Upper lobe of left lung (tissue), 6 donors: ENCODE measurements around the gene OPN1SW. TPM values are rescaled to one million over a fixed set of nuclear protein-coding genes. Genes with fewer than 3 reads are reported as not detected.

Experiments used
- ATAC-seq, 2 donors: fragments of 200-7000 bp; cut with Tn5 transposase; one replicate each; pipeline ENCODE4 v1.9.1; 2022; ENCODE audit warnings: mild to moderate bottlenecking in 2 of 2, moderate library complexity in 2 of 2; ENCODE audit not compliant: low FRiP score in 2 of 2
- DNase-seq, 2 donors: peaks; one replicate each; pipeline ENCODE4 v3.0.0-alpha.2; 2019 to 2020
- H3K27ac ChIP-seq, 4 donors: fragments of 200-600 bp; sonication (generic); one replicate each; pipeline ENCODE4 v1.5.1; 2016 to 2019
- H3K27me3 ChIP-seq, 4 donors: fragments of 200-600 bp; sonication (generic); one replicate each; pipeline ENCODE4 v1.5.1; 2017 to 2019
- H3K36me3 ChIP-seq, 4 donors: fragments of 200-600 bp; sonication (generic); one replicate each; pipeline ENCODE4 v1.5.1; 2016 to 2019
- H3K4me1 ChIP-seq, 4 donors: fragments of 200-600 bp; sonication (generic); one replicate each; pipeline ENCODE4 v1.5.1; 2018 to 2019
- H3K4me3 ChIP-seq, 4 donors: fragments of 200-600 bp; sonication (generic); one replicate each; pipeline ENCODE4 v1.5.1; 2017 to 2019; ENCODE audit warnings: mild to moderate bottlenecking in 2 of 4, moderate library complexity in 1 of 4
- H3K9me3 ChIP-seq, 4 donors: fragments of 200-600 bp; sonication (generic); one replicate each; pipeline ENCODE4 v1.5.1; 2018 to 2019
- EP300 ChIP-seq, 4 donors: sonication (generic); formaldehyde crosslinking; IDR thresholded peaks; one replicate each; pipeline ENCODE4 v1.5.1; 2017; ENCODE audit warnings: antibody characterized with exemption in 4 of 4, control low read depth in 2 of 4
- POLR2A ChIP-seq, 4 donors: fragments of 450-650 bp; IDR thresholded peaks; one replicate each; pipeline ENCODE4 v1.5.1; 2016 to 2017; ENCODE audit warnings: antibody characterized with exemption in 4 of 4, mild to moderate bottlenecking in 2 of 4
- POLR2AphosphoS5 ChIP-seq, 2 donors: sonication (generic); formaldehyde crosslinking; IDR thresholded peaks; one replicate each; pipeline ENCODE4 v1.5.1; 2017; ENCODE audit warnings: antibody characterized with exemption in 2 of 2
- WGBS, 2 donors: methylation state at CpG; one replicate each; pipeline ENCODE4 v1.1.5; 2017 to 2018; 5-methylcytosine and 5-hydroxymethylcytosine counted together
- total RNA-seq, 6 donors: library from RNA; depleted of rRNA in 4 of 6; stranded (reverse); fragments of >200 nt in 4 of 6; gene quantifications; one replicate each; pipeline versions ENCODE4 v1.1.0 to v1.2.1, GENCODE V29; 2016 to 2021
- TF ChIP-seq, protein P1 (sequence below), 6 experiments: fragments of 450-650 bp in 4 of 6; fragments of 200-600 bp in 2 of 6; sonication (generic) in 2 of 6; IDR thresholded peaks; one replicate each; pipeline ENCODE4 v1.5.1; 2016 to 2019; ENCODE audit warnings: antibody characterized with exemption in 6 of 6
- donor health status: DM: no; HTN: no; CAD: no; lungs with moderate emphysema.
- donor health status: DM: no; HTN: yes; CAD: no; lungs with severe emphysema.

The OPN1SW gene
- total RNA-seq, 6 donors from 2014 or later: not detected

DNA sequence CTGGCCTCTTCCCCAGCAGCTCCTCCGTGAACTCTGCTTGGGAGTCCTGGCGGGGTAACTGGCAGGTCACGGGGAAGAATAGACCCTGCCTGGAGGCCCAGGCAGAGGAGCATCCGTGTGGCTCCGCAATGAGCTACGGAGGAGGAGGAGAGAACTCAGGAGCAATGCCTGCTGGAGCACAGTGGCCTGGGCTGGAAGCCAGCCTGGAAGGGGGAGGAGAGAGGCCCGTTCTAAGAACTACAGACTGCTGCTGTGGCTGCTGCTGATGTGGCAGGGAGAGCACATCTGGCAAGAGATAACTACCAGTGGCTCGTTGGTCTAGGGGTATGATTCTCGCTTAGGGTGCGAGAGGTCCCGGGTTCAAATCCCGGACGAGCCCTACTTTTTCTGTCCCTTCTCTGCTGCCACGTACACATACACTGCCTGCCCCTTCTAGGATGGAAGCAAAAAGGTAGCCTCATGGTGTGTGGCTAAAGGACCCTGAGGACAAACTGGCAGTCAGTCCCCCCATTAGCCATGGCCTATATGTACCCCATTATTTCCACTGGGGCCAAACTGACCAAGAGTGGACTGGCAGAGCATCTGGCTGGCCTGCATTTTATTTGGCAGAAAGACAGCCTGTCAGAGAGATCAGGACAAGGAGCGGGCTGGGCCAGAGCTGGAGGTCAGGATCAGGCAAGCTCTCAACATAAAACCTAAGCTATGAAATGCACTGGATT, 7.7 kb upstream of the OPN1SW start:
- no peak for TF ChIP-seq POLR2AphosphoS5 (IDR thresholded peaks at IDR 0.05)
- TF ChIP-seq, protein P1, sequence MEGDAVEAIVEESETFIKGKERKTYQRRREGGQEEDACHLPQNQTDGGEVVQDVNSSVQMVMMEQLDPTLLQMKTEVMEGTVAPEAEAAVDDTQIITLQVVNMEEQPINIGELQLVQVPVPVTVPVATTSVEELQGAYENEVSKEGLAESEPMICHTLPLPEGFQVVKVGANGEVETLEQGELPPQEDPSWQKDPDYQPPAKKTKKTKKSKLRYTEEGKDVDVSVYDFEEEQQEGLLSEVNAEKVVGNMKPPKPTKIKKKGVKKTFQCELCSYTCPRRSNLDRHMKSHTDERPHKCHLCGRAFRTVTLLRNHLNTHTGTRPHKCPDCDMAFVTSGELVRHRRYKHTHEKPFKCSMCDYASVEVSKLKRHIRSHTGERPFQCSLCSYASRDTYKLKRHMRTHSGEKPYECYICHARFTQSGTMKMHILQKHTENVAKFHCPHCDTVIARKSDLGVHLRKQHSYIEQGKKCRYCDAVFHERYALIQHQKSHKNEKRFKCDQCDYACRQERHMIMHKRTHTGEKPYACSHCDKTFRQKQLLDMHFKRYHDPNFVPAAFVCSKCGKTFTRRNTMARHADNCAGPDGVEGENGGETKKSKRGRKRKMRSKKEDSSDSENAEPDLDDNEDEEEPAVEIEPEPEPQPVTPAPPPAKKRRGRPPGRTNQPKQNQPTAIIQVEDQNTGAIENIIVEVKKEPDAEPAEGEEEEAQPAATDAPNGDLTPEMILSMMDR (IDR thresholded peaks at IDR 0.05): no peak
- no peak for TF ChIP-seq EP300 (IDR thresholded peaks at IDR 0.05)
- TF ChIP-seq POLR2A (IDR thresholded peaks at IDR 0.05): no peak
- no peak overlapping the region for H3K4me3 ChIP-seq
- WGBS, 2 donors: 50 to 75% methylated on average over 13 to 15 of the region's 15 CpGs
- no peak overlapping the region for H3K27ac ChIP-seq
- no peaks in the 10 kb centered on the region for H3K27me3 ChIP-seq
- no peaks in the 10 kb centered on the region for H3K36me3 ChIP-seq
- ATAC-seq (peak in 1 of 2 donors; percentile 80), DNase-seq (no peak)
- peaks cover 0 to 3% (median 0%) of the 10 kb centered on the region in 4 donors for H3K9me3 ChIP-seq
- no peaks in the 10 kb centered on the region for H3K4me1 ChIP-seq

DNA sequence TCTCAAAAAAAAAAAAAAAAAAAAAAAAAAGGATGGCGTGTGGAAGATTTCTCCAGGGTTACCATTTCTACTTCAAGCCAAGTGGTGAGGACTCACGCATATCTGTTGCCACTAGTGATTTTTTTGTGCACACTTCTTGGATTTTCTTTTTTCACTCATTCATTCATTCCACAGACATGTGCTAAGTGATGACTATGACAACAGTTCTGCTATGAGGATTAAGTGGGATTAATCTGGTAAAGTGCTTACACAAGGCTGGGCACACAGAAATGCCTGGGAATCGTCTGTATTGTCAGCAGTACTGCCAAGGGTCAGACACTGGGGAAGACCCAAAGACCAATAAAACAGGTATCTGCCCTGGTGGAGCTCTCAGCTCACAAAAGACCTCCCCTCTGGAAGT, 6.3 kb upstream of the OPN1SW start:
- peak in 1 of 2 donors; percentile 20 for ATAC-seq
- no peaks in the 10 kb centered on the region for H3K27me3 ChIP-seq
- WGBS, 2 donors: 76 to 78% methylated on average over 3 of the region's 3 CpGs
- H3K4me1 ChIP-seq: no peaks in the 10 kb centered on the region
- no peak overlapping the region for H3K27ac ChIP-seq
- H3K4me3 ChIP-seq: no peak overlapping the region
- no peak for DNase-seq
- TF ChIP-seq, protein P1 (IDR thresholded peaks at IDR 0.05): no peak
- TF ChIP-seq EP300 (IDR thresholded peaks at IDR 0.05) (no peak), POLR2A (IDR thresholded peaks at IDR 0.05) (no peak), POLR2AphosphoS5 (IDR thresholded peaks at IDR 0.05) (no peak)
- no peaks in the 10 kb centered on the region for H3K36me3 ChIP-seq
- peaks cover 0 to 5% (median 2%) of the 10 kb centered on the region in 4 donors for H3K9me3 ChIP-seq

DNA sequence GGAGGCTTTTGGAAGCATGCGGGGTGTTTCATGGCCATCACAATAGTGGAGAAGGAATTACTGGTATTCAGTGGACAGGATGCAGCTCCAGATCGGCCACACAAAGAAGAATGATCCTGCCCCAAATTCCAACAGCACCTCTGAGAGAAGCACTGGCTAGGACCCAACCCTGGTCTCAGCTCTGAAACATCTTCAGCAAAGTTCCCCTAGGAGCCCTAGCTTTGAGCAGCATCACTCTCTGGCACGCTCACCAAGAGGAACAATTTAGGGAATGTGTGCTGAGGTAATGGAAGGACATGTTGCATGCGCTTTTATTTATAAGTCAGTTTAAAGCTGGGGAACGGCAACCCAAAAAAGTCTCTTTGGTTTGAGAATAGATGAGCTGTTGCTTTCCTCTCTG, 5.5 kb upstream of the OPN1SW start:
- no peak overlapping the region for H3K27ac ChIP-seq
- H3K4me3 ChIP-seq: no peak overlapping the region
- TF ChIP-seq POLR2AphosphoS5 (IDR thresholded peaks at IDR 0.05): no peak
- no peak for TF ChIP-seq EP300 (IDR thresholded peaks at IDR 0.05)
- TF ChIP-seq POLR2A (IDR thresholded peaks at IDR 0.05): no peak
- TF ChIP-seq, protein P1 (IDR thresholded peaks at IDR 0.05): no peak
- peak in 1 of 2 donors; percentile 84 for ATAC-seq
- H3K27me3 ChIP-seq: no peaks in the 10 kb centered on the region
- no peaks in the 10 kb centered on the region for H3K4me1 ChIP-seq
- WGBS, 2 donors: 69 to 86% methylated on average over 2 to 5 of the region's 5 CpGs
- H3K9me3 ChIP-seq: peaks cover 0 to 5% (median 2%) of the 10 kb centered on the region in 4 donors
- H3K36me3 ChIP-seq: no peaks in the 10 kb centered on the region
- no peak for DNase-seq

DNA sequence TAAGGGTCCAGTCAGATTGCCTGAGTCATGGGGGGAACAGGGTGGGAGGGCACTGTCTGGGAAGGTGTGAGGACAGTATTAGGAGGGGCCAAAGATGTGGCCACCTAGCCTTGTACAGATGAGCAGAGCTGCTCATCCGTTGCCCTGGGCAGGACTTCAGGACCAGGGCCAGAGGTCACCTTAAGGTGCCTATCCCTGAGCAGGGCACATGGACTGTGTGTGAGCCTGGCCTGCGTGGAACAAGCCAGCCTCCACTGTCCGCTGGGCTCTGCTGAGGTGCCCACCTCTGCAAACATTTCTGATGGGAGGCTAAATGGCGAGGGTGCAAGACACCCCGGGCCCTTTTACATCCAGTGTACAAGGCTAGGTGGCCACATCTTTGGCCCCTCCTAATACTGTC, 3.4 kb upstream of the OPN1SW start:
- no peaks in the 10 kb centered on the region for H3K27me3 ChIP-seq
- WGBS, 2 donors: 93% methylated on average over 3 of the region's 5 CpGs; no CpG with 5 or more reads in 1 of the 2 donors
- TF ChIP-seq POLR2A (IDR thresholded peaks at IDR 0.05): no peak
- TF ChIP-seq EP300 (IDR thresholded peaks at IDR 0.05): no peak
- TF ChIP-seq POLR2AphosphoS5 (IDR thresholded peaks at IDR 0.05): no peak
- TF ChIP-seq, protein P1 (IDR thresholded peaks at IDR 0.05): no peak
- no peak overlapping the region for H3K4me3 ChIP-seq
- H3K4me1 ChIP-seq: no peaks in the 10 kb centered on the region
- ATAC-seq (no peak), DNase-seq (no peak)
- H3K27ac ChIP-seq: no peak overlapping the region
- H3K9me3 ChIP-seq: peaks cover 0 to 5% (median 2%) of the 10 kb centered on the region in 4 donors
- H3K36me3 ChIP-seq: peaks cover 0 to 9% (median 3%) of the 10 kb centered on the region in 4 donors
